NCI-H774 (cell line): Measurements from ENCODE around the gene FAM53A.
"Not testable (repeated sequence)": the region's sequence is repeated elsewhere in the genome, so short reads cannot be mapped to it uniquely, and the experiment has no call there.

Experiments used
- DNase-seq: peaks from one replicate; lab custom pipeline; 2025; lab: John Stamatoyannopoulos, UW

The FAM53A gene

GRCh38 chr4:1685235-1686150, 1.4 kb upstream of the FAM53A start:
- DNase-seq, result no peak

DNA sequence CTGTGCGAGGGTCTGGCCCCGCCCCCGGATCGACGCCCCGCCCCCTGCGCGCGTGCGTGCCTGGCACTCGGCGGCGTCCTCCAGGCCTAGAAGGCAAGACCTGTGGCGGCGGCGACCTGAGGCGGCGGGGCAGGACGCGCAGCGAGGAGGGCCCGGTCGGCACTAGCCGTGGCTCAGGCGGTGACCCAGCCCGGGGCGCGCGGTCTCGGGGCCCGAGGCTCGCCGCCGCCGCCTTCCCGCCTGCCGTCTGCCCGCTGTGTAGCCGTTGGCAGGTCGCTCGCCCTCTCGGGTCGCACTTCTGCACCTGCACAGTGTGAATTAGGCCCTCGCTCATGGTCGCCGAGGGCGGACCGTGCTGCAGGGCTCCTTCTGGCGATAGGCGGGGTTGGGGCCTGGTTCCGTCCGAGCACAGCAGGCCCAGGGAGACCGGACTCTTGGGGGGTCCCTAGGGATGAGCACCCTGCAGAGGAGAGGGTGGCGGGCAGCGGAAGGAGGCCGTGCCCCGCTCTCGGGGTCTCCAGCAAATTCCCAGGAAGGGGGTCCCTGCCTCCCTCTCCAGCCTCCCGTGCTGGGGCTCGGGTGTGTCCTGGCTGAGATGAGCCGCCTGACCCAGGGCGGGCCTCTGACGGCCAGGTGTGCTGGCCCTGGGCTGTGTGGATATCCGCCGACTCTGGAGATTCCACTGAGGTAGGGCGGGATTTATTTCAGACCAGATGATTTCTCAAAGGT, 557 bp upstream of the FAM53A start:
- no peak for DNase-seq

- no peak for DNase-seq
Measured at GRCh38 chr4:1683261-1683735, 815 bp downstream of the FAM53A start.

GRCh38 chr4:1682860-1683259, 1.3 kb downstream of the FAM53A start:
- DNase-seq, result no peak

DNA sequence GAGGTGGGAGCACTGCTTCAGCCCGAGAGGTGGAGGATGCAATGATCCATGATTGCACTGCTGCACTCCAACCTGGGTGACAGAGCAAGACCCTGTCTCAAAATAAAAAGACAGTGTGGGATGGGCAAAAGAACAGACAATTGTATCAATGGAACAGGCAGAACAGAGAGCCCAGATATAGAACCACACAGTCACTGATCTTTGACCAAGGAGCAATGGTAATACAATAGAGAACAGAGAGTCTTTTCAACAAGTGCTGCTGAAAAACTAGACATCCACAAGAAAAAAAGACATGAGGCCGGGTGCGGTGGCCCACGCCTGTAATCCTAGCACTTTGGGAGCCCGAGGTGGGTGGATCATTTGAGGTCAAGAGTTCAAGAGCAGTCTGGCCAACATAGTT, 5.9 kb downstream of the FAM53A start:
- DNase-seq, result no peak

- DNase-seq, result no peak
Measured at GRCh38 chr4:1676605-1677525, 7.2 kb downstream of the FAM53A start.

GRCh38 chr4:1675802-1676137, 8.3 kb downstream of the FAM53A start:
- DNase-seq, result no peak

DNA sequence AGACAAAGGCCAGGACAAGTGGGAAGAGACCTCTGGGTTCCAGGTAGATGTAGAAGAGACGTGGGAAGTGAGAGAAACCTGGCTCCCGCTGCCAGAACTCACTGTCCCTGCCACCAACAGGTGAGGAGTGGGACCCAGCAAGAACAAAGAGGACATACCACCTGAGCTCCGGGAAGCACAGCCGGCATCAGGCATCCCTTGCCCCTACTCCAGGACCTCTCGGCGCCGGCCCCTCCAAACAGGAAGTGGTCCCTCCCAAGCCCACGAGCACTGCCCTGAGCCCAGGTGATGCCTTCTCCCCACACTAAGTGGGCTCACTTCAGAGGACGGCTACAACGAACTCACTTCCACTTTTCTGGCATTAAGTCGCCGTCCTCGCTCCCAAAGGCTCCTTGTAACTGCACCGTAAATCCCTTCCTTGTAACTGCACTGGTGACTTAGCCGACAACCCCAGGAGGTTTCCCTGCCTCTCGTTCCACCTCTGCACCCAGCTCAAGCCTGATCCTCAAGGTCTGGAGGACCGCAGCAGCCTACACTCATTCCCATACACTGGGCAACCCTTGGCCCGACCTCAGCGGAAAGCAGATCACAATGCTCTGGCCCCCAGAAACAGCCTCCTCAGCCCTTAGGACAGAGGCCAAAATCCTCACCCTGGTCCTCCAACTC, 8.8 kb downstream of the FAM53A start:
- DNase-seq, result no peak

DNA sequence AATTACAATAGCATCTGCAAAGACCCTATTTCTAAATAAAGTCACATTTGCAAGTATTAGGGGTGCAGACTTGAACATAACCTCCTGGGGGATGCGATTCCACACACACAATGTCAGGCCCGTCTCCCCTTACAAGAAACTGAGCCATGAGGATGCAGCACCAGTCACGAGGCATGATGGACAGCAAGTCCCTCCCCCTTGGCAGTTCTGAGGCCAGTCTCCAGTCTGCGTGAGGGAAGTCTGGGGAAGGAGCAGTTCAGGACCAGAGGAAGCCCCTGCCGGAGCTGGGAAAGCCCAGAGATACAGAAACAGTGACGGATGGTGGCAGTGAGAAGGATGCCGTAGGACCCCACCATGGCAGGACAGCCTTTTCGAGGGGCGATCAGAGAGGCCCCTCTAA, 9.4 kb downstream of the FAM53A start:
- DNase-seq, result no peak

GRCh38 chr4:1673671-1674070, 10.4 kb downstream of the FAM53A start:
- DNase-seq, result no peak

DNA sequence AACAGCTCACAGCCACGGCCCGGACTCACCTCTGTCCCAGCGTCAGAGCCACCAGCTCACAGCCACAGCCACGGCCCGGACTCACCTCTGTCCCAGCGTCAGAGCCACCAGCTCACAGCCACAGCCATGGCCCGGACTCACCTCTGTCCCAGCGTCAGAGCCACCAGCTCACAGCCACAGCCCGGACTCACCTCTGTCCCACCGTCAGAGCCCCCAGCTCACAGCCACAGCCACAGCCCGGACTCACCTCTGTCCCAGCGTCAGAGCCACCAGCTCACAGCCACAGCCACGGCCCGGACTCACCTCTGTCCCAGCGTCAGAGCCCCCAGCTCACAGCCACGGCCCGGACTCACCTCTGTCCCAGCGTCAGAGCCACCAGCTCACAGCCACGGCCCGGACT, 13.1 kb downstream of the FAM53A start:
- not testable (repeated sequence) for DNase-seq

GRCh38 chr4:1670279-1670678, 13.8 kb downstream of the FAM53A start:
- no peak for DNase-seq

DNA sequence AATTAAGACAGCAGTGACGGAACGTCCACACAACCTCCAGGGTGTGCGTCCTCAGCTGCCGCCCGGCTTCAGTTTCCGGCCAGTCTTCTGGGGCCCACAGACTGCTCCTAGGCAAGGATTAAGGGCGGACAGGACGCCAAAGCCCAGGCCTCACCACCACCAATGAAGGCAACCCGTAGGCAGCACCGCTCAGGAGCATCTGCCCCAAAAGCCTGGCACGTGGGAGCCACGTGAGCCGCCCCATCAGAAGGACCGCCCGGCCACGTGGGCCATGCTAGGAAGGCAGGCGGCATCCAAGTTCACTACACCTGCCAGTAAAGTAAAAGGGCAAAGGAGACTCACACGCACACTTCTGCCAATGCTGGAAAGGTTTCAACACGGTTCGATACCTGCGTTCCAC, 14.3 kb downstream of the FAM53A start:
- no peak for DNase-seq

- no peak for DNase-seq
Measured at GRCh38 chr4:1669270-1669669, 14.8 kb downstream of the FAM53A start.

DNA sequence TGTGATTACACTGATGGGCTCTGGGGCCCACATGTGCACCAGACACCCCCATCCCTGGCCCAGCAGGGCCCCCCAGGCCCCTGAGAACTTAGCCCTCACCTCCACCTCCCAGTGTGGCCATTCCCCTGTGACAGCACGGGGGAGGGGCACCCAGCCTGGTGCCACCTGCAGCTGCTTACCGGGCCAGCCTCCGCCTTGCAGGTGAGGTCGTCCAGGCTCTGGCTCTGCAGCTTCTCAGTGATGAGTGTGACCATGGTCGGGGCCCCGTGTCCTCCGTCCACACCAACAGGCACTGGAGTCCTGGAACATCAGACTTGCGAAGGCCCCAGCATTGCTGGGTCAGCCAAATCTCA, 15.6 kb downstream of the FAM53A start:
- DNase-seq, result no peak

DNA sequence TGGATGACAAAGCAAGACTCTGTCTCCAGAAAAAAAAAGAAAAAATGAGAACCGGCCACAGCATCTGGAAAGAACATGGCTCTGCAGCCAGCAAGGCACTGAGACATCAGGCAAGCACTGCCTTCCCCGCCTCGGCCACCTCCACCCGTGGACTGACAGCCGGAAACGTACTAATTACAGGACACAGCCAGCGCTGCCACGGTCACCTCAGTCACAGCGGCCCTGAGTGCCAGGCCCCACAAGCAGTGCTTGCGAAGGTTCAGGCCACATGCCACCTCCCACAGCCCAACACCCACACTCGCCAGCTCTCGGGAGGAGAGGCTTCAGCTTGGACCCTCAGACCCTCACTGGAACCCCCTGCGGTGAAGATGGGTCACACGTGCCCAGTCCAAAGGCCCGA, 16.8 kb downstream of the FAM53A start:
- DNase-seq, result no peak

- no peak for DNase-seq
Measured at GRCh38 chr4:1666391-1666790, 17.7 kb downstream of the FAM53A start.

GRCh38 chr4:1664141-1664540, 20.0 kb downstream of the FAM53A start:
- no peak for DNase-seq

GRCh38 chr4:1663549-1663948, 20.6 kb downstream of the FAM53A start:
- no peak for DNase-seq

DNA sequence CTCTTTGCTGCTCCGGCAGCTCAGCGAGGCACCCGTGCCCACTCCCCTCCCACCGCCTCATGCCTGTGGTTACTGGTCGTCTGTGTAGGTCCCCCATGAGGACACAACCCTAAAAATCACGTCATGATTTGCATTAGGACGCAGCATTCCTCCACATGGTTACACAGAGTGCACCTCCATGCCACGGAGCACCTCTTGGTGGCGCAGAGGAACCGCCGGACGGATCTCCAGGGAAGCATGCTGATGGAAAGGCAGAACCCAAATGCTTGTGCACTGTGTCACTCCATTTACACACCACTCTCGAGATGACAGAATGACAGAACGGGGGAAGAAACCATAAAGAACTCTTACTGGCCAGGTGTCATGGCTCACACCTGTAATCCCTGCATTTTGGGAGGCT, 22.4 kb downstream of the FAM53A start:
- DNase-seq, result no peak

GRCh38 chr4:1660948-1661677, 23.0 kb downstream of the FAM53A start:
- DNase-seq, result no peak
